Motor neuron (in vitro differentiated cells): ENCODE measurements around the gene USP37. TPM values are rescaled to one million over a fixed set of nuclear protein-coding genes. Genes with fewer than 3 reads are reported as not detected.
"Not testable (repeated sequence)": the region's sequence is repeated elsewhere in the genome, so short reads cannot be mapped to it uniquely, and the experiment has no call there.

ENCODE experiments used
- ATAC-seq, 8 experiments: fragments of 200-7000 bp; cut with Tn5 transposase; replicated peaks in 6 of 8; 2 replicates each; pipeline ENCODE4 v1.8.0; 2021; ENCODE audit warnings: mild to moderate bottlenecking in 8 of 8, moderate library complexity in 8 of 8
- H3K27ac ChIP-seq, 2 donors: fragments of 250-450 bp; sonication (Bioruptor Pico); 2 replicates each; pipeline ENCODE4 v1.9.0; 2021; ENCODE audit warnings: antibody characterized with exemption in 2 of 2, mild to moderate bottlenecking in 2 of 2, moderate library complexity in 1 of 2
- H3K4me1 ChIP-seq, 2 donors: fragments of 250-450 bp; sonication (Bioruptor Pico); replicated peaks in 1 of 2; 2 replicates each; pipeline ENCODE4 v1.6.1; 2021; ENCODE audit warnings: antibody characterized with exemption in 2 of 2, mild to moderate bottlenecking in 2 of 2, moderate library complexity in 1 of 2
- H3K4me3 ChIP-seq, 5 donors: fragments of 250-450 bp; sonication (Bioruptor Pico); 2 replicates each; pipeline ENCODE4 v1.9.0; 2021; ENCODE audit warnings: antibody characterized with exemption in 5 of 5, mild to moderate bottlenecking in 5 of 5, moderate library complexity in 4 of 5
- WGBS, 10 experiments: fragments of 450-650 bp; shearing (Covaris generic); methylation state at CpG; one replicate each; pipeline ENCODE4 v1.0.0; 2022; 5-methylcytosine and 5-hydroxymethylcytosine counted together
- in situ Hi-C, 9 experiments: fragments of 400-800 bp; cut with MboI; loops; one replicate each; pipeline ENCODE4 v1.15.0; 2021; ENCODE audit warnings: low sequenced_read_pairs in 9 of 9, low pct_unique_long_range_greater_than_20kb in 2 of 9; ENCODE audit not compliant: unreplicated experiment in 9 of 9
- total RNA-seq, 8 experiments: library from RNA; unstranded; fragments of 300-600 nt; gene quantifications; 2 replicates each; pipeline versions ENCODE4 v1.2.3 to v1.2.4, GENCODE V29; 2022

The USP37 gene
- total RNA-seq, 8 experiments from 2014 or later = 5.0 to 20.7 (median 14.3) TPM

DNA sequence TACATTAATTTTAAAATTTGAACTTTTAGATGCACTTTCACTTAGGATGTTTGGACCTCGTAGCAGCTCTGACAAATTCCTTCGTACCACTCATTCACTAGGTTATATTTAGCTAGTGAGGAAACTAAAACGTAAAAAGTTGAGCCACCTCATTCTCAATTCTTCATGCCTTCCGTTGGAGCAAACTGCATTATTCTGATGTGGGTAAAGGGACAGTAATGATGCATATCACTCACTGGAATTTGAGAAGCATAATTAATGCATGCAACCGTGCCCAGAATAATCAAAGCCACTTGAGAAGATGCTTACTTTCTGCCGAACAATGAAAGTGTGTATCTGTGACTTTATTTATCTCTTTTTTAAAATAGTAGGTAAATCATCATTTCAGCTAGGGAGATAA is 2.7 kb upstream of the USP37 start:
- Histone ChIP-seq H3K4me3 (peak overlapping the region in 3 of 5 donors; percentile 71 to 86 (median 84)), H3K27ac (no peak overlapping the region), H3K4me1 (peaks cover 4 to 19% of the 10 kb centered on the region in 2 donors)
- in situ Hi-C loops = no loop called here
- peak in 3 of 8 experiments; percentile 1 to 7 (median 5) for ATAC-seq
- WGBS, 10 experiments = 0 to 92% (median 41%) methylated on average over 2 to 6 of the region's 6 CpGs

DNA sequence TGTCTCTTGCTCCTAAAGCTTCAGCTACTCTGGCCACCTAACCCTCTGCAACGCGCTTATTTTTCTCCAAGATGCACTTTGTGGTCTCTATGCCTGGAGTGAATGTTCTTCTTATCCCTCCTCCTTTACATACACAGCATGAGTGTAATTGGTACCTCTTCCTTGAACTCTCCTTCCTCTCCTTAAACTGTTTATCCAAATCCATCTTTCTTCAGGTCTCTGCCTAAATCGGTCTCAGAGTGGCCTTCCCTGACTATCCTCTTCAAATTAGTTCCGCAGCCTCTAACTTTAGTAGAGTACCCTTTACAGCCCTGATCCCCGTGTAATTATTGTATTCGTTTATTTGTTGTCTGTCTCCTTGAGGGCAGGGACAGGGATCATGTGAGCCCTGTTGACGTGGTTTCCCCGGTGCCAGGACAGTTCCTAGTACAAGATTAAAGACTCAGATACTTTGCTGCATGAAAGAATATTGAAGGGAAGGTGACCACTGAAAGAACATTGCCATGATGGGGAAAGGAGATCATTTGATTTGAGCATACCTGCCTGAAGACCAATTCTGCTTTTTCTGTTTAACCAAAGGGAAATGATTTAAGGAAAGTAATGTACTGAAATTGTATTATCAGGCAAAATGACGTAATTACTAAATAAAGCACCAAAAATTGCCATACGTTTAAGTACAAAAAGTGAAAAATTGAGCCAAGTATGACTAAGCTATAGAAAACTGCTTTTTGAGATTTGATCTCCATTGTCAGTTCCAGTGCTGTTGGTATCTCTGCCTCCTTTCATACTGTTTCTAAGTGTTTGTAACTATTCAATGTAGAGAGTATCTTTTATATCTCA is 1.7 kb upstream of the USP37 start:
- peak in 4 of 8 experiments; percentile 4 to 27 (median 7) for ATAC-seq
- peaks cover 4 to 19% of the 10 kb centered on the region in 2 donors for H3K4me1 ChIP-seq
- H3K4me3 ChIP-seq = peak overlapping the region; percentile 51 to 86 (median 71)
- WGBS, 10 experiments = 0 to 5% (median 1%) methylated on average over 3 to 8 of the region's 10 CpGs
- H3K27ac ChIP-seq = peak overlapping the region; percentile 92 to 93
- in situ Hi-C loops = no loop called here

DNA sequence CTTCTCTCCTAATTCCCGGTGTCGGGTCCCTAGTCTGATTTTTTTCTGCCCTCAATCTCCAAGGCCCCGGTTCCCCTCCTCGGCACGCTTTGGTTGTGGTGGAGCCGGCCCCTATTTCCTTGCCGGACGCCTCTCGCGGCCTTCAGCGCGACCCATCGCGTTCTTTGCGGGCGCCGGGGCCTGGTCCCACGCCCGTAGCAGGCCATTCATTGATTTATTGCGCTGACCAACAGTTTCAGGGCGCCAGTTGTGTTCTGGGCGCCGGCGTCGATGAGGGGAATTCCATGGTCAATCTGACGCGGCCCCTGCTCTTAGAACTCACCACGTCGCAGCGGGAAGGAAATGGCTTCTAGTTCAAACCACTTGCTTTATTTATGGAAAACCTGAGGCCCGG is 884 bp upstream of the USP37 start:
- peaks cover 4 to 19% of the 10 kb centered on the region in 2 donors for H3K4me1 ChIP-seq
- in situ Hi-C loops = no loop called here
- peak overlapping the region; percentile 51 to 86 (median 71) for H3K4me3 ChIP-seq
- 0 to 2% (median 0%) methylated on average over 1 to 15 of the region's 31 CpGs; no CpG with 5 or more reads in 3 of the 10 experiments for WGBS, 10 experiments
- ATAC-seq = peak; percentile 6 to 43 (median 30)
- peak overlapping the region; percentile 92 to 93 for H3K27ac ChIP-seq

GRCh38 chr2:218567797-218568189 is 358 bp downstream of the USP37 start:
- in situ Hi-C loops = no loop called here
- Histone ChIP-seq H3K27ac (peak overlapping the region; percentile 64 to 80), H3K4me3 (peak overlapping the region; percentile 68 to 86 (median 76)), H3K4me1 (peaks cover 4 to 19% of the 10 kb centered on the region in 2 donors)
- peak; percentile 43 to 69 (median 49) for ATAC-seq
- WGBS, 10 experiments = 0 to 4% (median 0%) methylated on average over 1 to 11 of the region's 19 CpGs; no CpG with 5 or more reads in 4 of the 10 experiments

DNA sequence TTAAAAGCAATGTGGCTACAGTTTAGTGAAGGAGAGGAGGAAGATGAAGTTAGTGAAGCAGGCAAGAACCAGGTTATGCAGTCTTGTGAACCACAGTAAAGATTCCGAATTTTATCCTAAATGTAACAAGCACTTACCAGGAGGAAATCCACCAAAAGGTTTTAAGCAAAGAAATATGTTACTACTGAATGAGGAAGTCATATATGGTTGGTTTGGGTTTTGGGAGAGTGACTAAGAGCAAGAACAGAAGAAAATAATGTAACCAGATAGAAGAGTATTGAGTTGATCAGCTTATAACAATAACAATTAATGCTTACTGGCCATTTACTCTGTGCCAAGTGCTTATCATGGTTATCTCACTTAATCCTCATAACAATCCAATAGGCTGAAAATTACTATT is 1.9 kb downstream of the USP37 start:
- no peak overlapping the region for H3K4me3 ChIP-seq
- ATAC-seq = no peak
- WGBS, 10 experiments = 40 to 100% (median 100%) methylated on average over 1 of the region's 1 CpG; no CpG with 5 or more reads in 2 of the 10 experiments
- H3K27ac ChIP-seq = no peak overlapping the region
- in situ Hi-C loops = no loop called here
- peaks cover 4 to 19% of the 10 kb centered on the region in 2 donors for H3K4me1 ChIP-seq

GRCh38 chr2:218564056-218564455 is 4.1 kb downstream of the USP37 start:
- ATAC-seq = no peak
- Histone ChIP-seq H3K4me3 (no peak overlapping the region), H3K27ac (no peak overlapping the region), H3K4me1 (peaks cover 0 to 8% of the 10 kb centered on the region in 2 donors)
- in situ Hi-C loops = no loop called here
- 100% methylated on average over 1 of the region's 1 CpG; no CpG with 5 or more reads in 8 of the 10 experiments for WGBS, 10 experiments

DNA sequence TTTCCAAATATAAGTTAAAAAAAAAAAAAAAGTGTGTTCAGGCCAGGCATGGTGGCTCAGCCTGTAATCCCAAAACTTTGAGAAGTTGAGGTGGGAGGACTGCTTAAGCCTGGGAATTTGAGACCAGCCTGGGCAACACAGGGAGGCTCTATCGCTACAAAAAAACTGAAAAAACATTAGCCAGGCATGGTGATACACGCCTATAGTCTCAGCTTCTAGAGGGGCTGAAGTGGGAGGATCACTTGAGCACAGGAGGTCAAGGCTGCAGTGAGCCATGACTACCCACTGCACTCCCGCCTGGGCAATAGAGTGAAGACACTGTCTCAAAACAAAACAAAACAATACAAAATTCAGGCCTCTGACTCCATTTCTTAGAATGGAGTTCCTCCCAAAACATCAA is 9.2 kb downstream of the USP37 start:
- no peak for ATAC-seq
- in situ Hi-C loops = no loop called here
- WGBS, 10 experiments = 91 to 100% (median 100%) methylated on average over 1 to 3 of the region's 3 CpGs; no CpG with 5 or more reads in 4 of the 10 experiments
- H3K4me1 ChIP-seq = no peaks in the 10 kb centered on the region
- no peak overlapping the region for H3K4me3 ChIP-seq
- no peak overlapping the region for H3K27ac ChIP-seq

DNA sequence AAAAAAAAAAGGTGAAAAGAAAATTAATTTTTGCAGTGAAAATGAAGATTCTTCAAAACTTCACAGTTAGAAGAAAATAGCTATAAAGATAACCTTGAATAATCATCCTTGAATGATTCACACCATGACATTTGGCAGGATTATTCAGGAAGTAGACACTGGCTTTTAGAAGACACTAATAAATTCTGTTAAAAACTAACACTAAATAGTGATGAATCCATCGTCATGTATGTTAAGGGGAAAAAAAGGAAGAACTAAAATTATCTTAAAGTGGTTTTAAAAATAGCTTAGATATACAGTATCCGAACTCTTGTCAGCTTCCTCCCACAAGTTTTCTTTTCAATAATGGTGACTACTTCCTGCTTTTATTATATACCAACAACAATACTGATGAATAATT is 10.2 kb downstream of the USP37 start:
- ATAC-seq = no peak
- 62 to 100% (median 90%) methylated on average over 2 of the region's 2 CpGs for WGBS, 10 experiments
- Histone ChIP-seq H3K27ac (no peak overlapping the region), H3K4me3 (no peak overlapping the region), H3K4me1 (no peaks in the 10 kb centered on the region)
- in situ Hi-C loops = no loop called here

GRCh38 chr2:218555527-218555926 is 12.6 kb downstream of the USP37 start:
- no peak overlapping the region for H3K4me3 ChIP-seq
- no peak for ATAC-seq
- H3K4me1 ChIP-seq = no peaks in the 10 kb centered on the region
- in situ Hi-C loops = no loop called here
- no peak overlapping the region for H3K27ac ChIP-seq
- WGBS, 10 experiments = 17 to 100% (median 85%) methylated on average over 1 to 4 of the region's 4 CpGs

- H3K4me1 ChIP-seq, H3K4me3 ChIP-seq, in situ Hi-C loops, ATAC-seq, H3K27ac ChIP-seq: not testable (repeated sequence)
- WGBS, 10 experiments = 80 to 100% (median 100%) methylated on average over 1 to 3 of the region's 3 CpGs
Measured at GRCh38 chr2:218554225-218554624, 13.9 kb downstream of the USP37 start.

GRCh38 chr2:218547978-218548377 is 20.2 kb downstream of the USP37 start:
- no peak for ATAC-seq
- H3K27ac ChIP-seq = no peak overlapping the region
- H3K4me3 ChIP-seq = no peak overlapping the region
- in situ Hi-C loops = no loop called here
- no peaks in the 10 kb centered on the region for H3K4me1 ChIP-seq

- no peak overlapping the region for H3K4me3 ChIP-seq
- H3K4me1 ChIP-seq = no peaks in the 10 kb centered on the region
- in situ Hi-C loops = no loop called here
- H3K27ac ChIP-seq = no peak overlapping the region
- ATAC-seq = no peak
Measured at GRCh38 chr2:218547511-218547910, 20.6 kb downstream of the USP37 start.

GRCh38 chr2:218546012-218546411 is 22.1 kb downstream of the USP37 start:
- H3K4me1 ChIP-seq = no peaks in the 10 kb centered on the region
- H3K27ac ChIP-seq = no peak overlapping the region
- ATAC-seq = no peak
- H3K4me3 ChIP-seq = no peak overlapping the region
- 89 to 100% (median 100%) methylated on average over 1 of the region's 1 CpG for WGBS, 10 experiments
- in situ Hi-C loops = no loop called here

DNA sequence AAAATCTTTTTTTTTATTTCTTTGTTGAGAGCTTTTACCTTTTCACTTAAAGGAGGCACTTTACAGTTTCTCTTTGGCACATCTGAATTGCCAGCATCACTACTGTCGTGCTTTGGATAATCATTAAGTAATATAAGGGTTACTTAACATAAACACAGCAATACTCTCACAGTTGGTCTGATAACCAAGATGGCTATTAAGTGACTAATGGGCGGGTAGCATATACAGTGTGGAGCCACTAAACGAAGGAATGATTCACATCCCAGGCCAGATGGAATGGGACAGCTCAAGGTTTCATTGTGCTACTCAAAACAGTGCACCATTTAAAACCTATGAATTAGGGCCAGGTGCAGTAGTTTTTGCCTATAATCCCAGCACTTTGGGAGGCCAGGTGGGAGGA is 28.1 kb downstream of the USP37 start:
- 70 to 100% (median 89%) methylated on average over 1 to 3 of the region's 3 CpGs; no CpG with 5 or more reads in 3 of the 10 experiments for WGBS, 10 experiments
- Histone ChIP-seq H3K27ac (no peak overlapping the region), H3K4me3 (no peak overlapping the region), H3K4me1 (no peaks in the 10 kb centered on the region)
- ATAC-seq = no peak
- in situ Hi-C loops = no loop called here
